Measurements from ENCODE around the gene PICALM.

GRCh38 chr11:86066657-86067008 is 2.3 kb downstream of the PICALM start:
- TF ChIP-seq POLR2A (IDR thresholded peaks at IDR 0.05) (no peak), CTCF (IDR thresholded peaks at IDR 0.05) (no peak)
